GM12892 (cell line): Measurements from ENCODE around the gene KAZALD1.

Source experiments
- POLR2AphosphoS5 ChIP-seq: IDR thresholded peaks from 2 replicates; pipeline ENCODE4 v1.6.1; 2011; ENCODE audit warnings: low read depth, low read length, control low read depth
- TAF1 ChIP-seq: IDR thresholded peaks from 2 replicates; pipeline ENCODE4 v1.6.1; 2011; ENCODE audit warnings: low read depth, mild to moderate bottlenecking, control low read depth, low read length, borderline replicate concordance

GRCh38 chr10:101046332-101047238 lies 15.2 kb upstream of the KAZALD1 start:
- TF ChIP-seq TAF1 = no peak
- no peak for TF ChIP-seq POLR2AphosphoS5
